Stimulated activated naive B cell treated with anti-CD40 and anti-IgM and Interleukin-4, amounts not matched to agents 10 μg/mL and 1 μg/mL and 100 μg/mL, for 72 hours (primary cell): ENCODE results near the gene RAB11A.

Source experiments
- ATAC-seq, 2 donors: fragments of 150-1000 bp; cut with Tn5 transposase; replicated peaks; 2 replicates each; pipeline ENCODE4 v1.10.0; 2021; ENCODE audit warnings: moderate library complexity in 1 of 2
- DNase-seq: peaks from one replicate; pipeline ENCODE4 v3.0.0; 2021
- H3K27ac Mint-ChIP-seq: one replicate; pipeline ENCODE4 v1.8.0; 2022; ENCODE audit warnings: mild to moderate bottlenecking, mixed read lengths
- H3K27me3 Mint-ChIP-seq, 2 donors: one replicate each; pipeline ENCODE4 v1.8.0; 2022; ENCODE audit warnings: mixed read lengths in 2 of 2
- H3K36me3 Mint-ChIP-seq, 2 donors: one replicate each; pipeline ENCODE4 v1.8.0; 2022; ENCODE audit warnings: mixed read lengths in 2 of 2, mild to moderate bottlenecking in 1 of 2
- H3K4me1 Mint-ChIP-seq, 2 donors: one replicate each; pipeline ENCODE4 v1.8.0; 2022; ENCODE audit warnings: mixed read lengths in 2 of 2, mild to moderate bottlenecking in 1 of 2
- H3K4me3 Mint-ChIP-seq, 2 donors: one replicate each; pipeline ENCODE4 v1.8.0; 2022; ENCODE audit warnings: mild to moderate bottlenecking in 2 of 2, mixed read lengths in 2 of 2, moderate library complexity in 1 of 2
- H3K9me3 Mint-ChIP-seq, 2 donors: one replicate each; pipeline ENCODE4 v1.8.0; 2022; ENCODE audit warnings: mixed read lengths in 2 of 2, mild to moderate bottlenecking in 1 of 2

The RAB11A gene

GRCh38 chr15:65912235-65912634 is 42.9 kb downstream of the RAB11A start:
- peaks cover 28 to 33% of the 10 kb centered on the region in 2 donors for H3K4me1 Mint-ChIP-seq
- H3K36me3 Mint-ChIP-seq = peaks cover 16 to 31% of the 10 kb centered on the region in 2 donors
- no peak for DNase-seq
- H3K27me3 Mint-ChIP-seq = no peaks in the 10 kb centered on the region
- no peaks in the 10 kb centered on the region for H3K9me3 Mint-ChIP-seq
- H3K4me3 Mint-ChIP-seq = no peak overlapping the region
- ATAC-seq = no peak
- H3K27ac Mint-ChIP-seq = no peak overlapping the region

- ATAC-seq (no peak), DNase-seq (no peak)
- Mint-ChIP-seq H3K36me3 (peaks cover 16 to 29% of the 10 kb centered on the region in 2 donors), H3K9me3 (no peaks in the 10 kb centered on the region), H3K27ac (no peak overlapping the region), H3K4me3 (no peak overlapping the region), H3K27me3 (no peaks in the 10 kb centered on the region), H3K4me1 (peaks cover 43 to 47% of the 10 kb centered on the region in 2 donors)
Measured at GRCh38 chr15:65913631-65914199, 44.4 kb downstream of the RAB11A start.

GRCh38 chr15:65914386-65914785 is 45.1 kb downstream of the RAB11A start:
- Mint-ChIP-seq H3K4me1 (peaks cover 46 to 51% of the 10 kb centered on the region in 2 donors), H3K27ac (no peak overlapping the region), H3K4me3 (no peak overlapping the region), H3K27me3 (no peaks in the 10 kb centered on the region), H3K36me3 (peaks cover 16 to 25% of the 10 kb centered on the region in 2 donors), H3K9me3 (no peaks in the 10 kb centered on the region)
- DNase-seq (no peak), ATAC-seq (no peak)

GRCh38 chr15:65914981-65915925 is 46.0 kb downstream of the RAB11A start:
- Mint-ChIP-seq H3K4me1 (peaks cover 48 to 55% of the 10 kb centered on the region in 2 donors), H3K36me3 (peaks cover 12 to 21% of the 10 kb centered on the region in 2 donors), H3K27me3 (no peaks in the 10 kb centered on the region), H3K4me3 (no peak overlapping the region), H3K9me3 (no peaks in the 10 kb centered on the region), H3K27ac (no peak overlapping the region)
- no peak for DNase-seq
- ATAC-seq = no peak

- ATAC-seq (no peak), DNase-seq (no peak)
- Mint-ChIP-seq H3K9me3 (no peaks in the 10 kb centered on the region), H3K4me3 (peak overlapping the region in 1 of 2 donors; percentile 13), H3K27ac (peak overlapping the region; percentile 51), H3K27me3 (no peaks in the 10 kb centered on the region), H3K36me3 (peaks cover 10 to 17% of the 10 kb centered on the region in 2 donors), H3K4me1 (peaks cover 56 to 64% of the 10 kb centered on the region in 2 donors)
Measured at GRCh38 chr15:65916041-65916663, 46.9 kb downstream of the RAB11A start.

GRCh38 chr15:65916664-65917406 is 47.5 kb downstream of the RAB11A start:
- no peaks in the 10 kb centered on the region for H3K27me3 Mint-ChIP-seq
- peak overlapping the region; percentile 28 to 70 for H3K4me3 Mint-ChIP-seq
- peak overlapping the region; percentile 93 for H3K27ac Mint-ChIP-seq
- ATAC-seq = peak; percentile 92 to 93
- no peaks in the 10 kb centered on the region for H3K9me3 Mint-ChIP-seq
- H3K36me3 Mint-ChIP-seq = peaks cover 3 to 13% of the 10 kb centered on the region in 2 donors
- H3K4me1 Mint-ChIP-seq = peaks cover 63 to 69% of the 10 kb centered on the region in 2 donors
- peak; percentile 82 for DNase-seq

- peaks cover 66 to 71% of the 10 kb centered on the region in 2 donors for H3K4me1 Mint-ChIP-seq
- no peaks in the 10 kb centered on the region for H3K27me3 Mint-ChIP-seq
- peaks cover 0 to 9% of the 10 kb centered on the region in 2 donors for H3K36me3 Mint-ChIP-seq
- H3K9me3 Mint-ChIP-seq = no peaks in the 10 kb centered on the region
- peak overlapping the region; percentile 4 to 28 for H3K4me3 Mint-ChIP-seq
- no peak for DNase-seq
- ATAC-seq = peak in 1 of 2 donors; percentile 54
- peak overlapping the region; percentile 93 for H3K27ac Mint-ChIP-seq
Measured at GRCh38 chr15:65917407-65917756, 48.1 kb downstream of the RAB11A start.

- ATAC-seq = no peak
- no peaks in the 10 kb centered on the region for H3K27me3 Mint-ChIP-seq
- H3K36me3 Mint-ChIP-seq = peaks cover 0 to 9% of the 10 kb centered on the region in 2 donors
- peak overlapping the region in 1 of 2 donors; percentile 70 for H3K4me3 Mint-ChIP-seq
- no peaks in the 10 kb centered on the region for H3K9me3 Mint-ChIP-seq
- DNase-seq = no peak
- H3K4me1 Mint-ChIP-seq = peaks cover 66 to 72% of the 10 kb centered on the region in 2 donors
- H3K27ac Mint-ChIP-seq = peak overlapping the region; percentile 22
Measured at GRCh38 chr15:65917936-65918335, 48.6 kb downstream of the RAB11A start.

GRCh38 chr15:65918357-65918920 is 49.1 kb downstream of the RAB11A start:
- Mint-ChIP-seq H3K4me1 (peaks cover 66 to 72% of the 10 kb centered on the region in 2 donors), H3K27ac (peak overlapping the region; percentile 22), H3K9me3 (no peaks in the 10 kb centered on the region), H3K4me3 (peak overlapping the region in 1 of 2 donors; percentile 70), H3K27me3 (no peaks in the 10 kb centered on the region), H3K36me3 (peaks cover 0 to 9% of the 10 kb centered on the region in 2 donors)
- ATAC-seq (peak in 1 of 2 donors; percentile 4), DNase-seq (peak; percentile 16)

GRCh38 chr15:65918945-65919344 is 49.7 kb downstream of the RAB11A start:
- peaks cover 0 to 9% of the 10 kb centered on the region in 2 donors for H3K36me3 Mint-ChIP-seq
- H3K4me1 Mint-ChIP-seq = peaks cover 66 to 72% of the 10 kb centered on the region in 2 donors
- H3K27me3 Mint-ChIP-seq = no peaks in the 10 kb centered on the region
- H3K4me3 Mint-ChIP-seq = peak overlapping the region in 1 of 2 donors; percentile 70
- H3K27ac Mint-ChIP-seq = no peak overlapping the region
- DNase-seq (no peak), ATAC-seq (no peak)
- no peaks in the 10 kb centered on the region for H3K9me3 Mint-ChIP-seq

- peaks cover 66 to 72% of the 10 kb centered on the region in 2 donors for H3K4me1 Mint-ChIP-seq
Measured at GRCh38 chr15:65919353-65919752, 50.1 kb downstream of the RAB11A start.

GRCh38 chr15:65920121-65920520 is 50.8 kb downstream of the RAB11A start:
- no peaks in the 10 kb centered on the region for H3K27me3 Mint-ChIP-seq
- peak overlapping the region in 1 of 2 donors; percentile 17 for H3K4me3 Mint-ChIP-seq
- ATAC-seq = no peak
- peaks cover 63 to 65% of the 10 kb centered on the region in 2 donors for H3K4me1 Mint-ChIP-seq
- no peaks in the 10 kb centered on the region for H3K9me3 Mint-ChIP-seq
- H3K27ac Mint-ChIP-seq = no peak overlapping the region
- H3K36me3 Mint-ChIP-seq = peaks cover 0 to 9% of the 10 kb centered on the region in 2 donors
- no peak for DNase-seq

More at GRCh38 chr15:65919353-65919752, 50.1 kb downstream of the RAB11A start:
- peaks cover 0 to 9% of the 10 kb centered on the region in 2 donors for H3K36me3 Mint-ChIP-seq
- DNase-seq (no peak), ATAC-seq (no peak)
- no peaks in the 10 kb centered on the region for H3K27me3 Mint-ChIP-seq
- H3K27ac Mint-ChIP-seq = no peak overlapping the region
- no peak overlapping the region for H3K4me3 Mint-ChIP-seq
- H3K9me3 Mint-ChIP-seq = no peaks in the 10 kb centered on the region

GRCh38 chr15:65920825-65921309 is 51.6 kb downstream of the RAB11A start:
- H3K27ac Mint-ChIP-seq = no peak overlapping the region
- no peaks in the 10 kb centered on the region for H3K9me3 Mint-ChIP-seq
- H3K4me3 Mint-ChIP-seq = peak overlapping the region; percentile 33 to 37
- peaks cover 0 to 7% of the 10 kb centered on the region in 2 donors for H3K36me3 Mint-ChIP-seq
- H3K27me3 Mint-ChIP-seq = no peaks in the 10 kb centered on the region
- DNase-seq (peak; percentile 17), ATAC-seq (peak; percentile 31 to 43)
- H3K4me1 Mint-ChIP-seq = peaks cover 56 to 58% of the 10 kb centered on the region in 2 donors
